NOMO-1 treated with DMSO at 0.1 percent for 48 hours (cell line): ENCODE results near the gene ERO1B.
"Not testable (repeated sequence)": the region's sequence is repeated elsewhere in the genome, so short reads cannot be mapped to it uniquely, and the experiment has no call there.

ENCODE experiments used
- DNase-seq: peaks from one replicate; lab custom pipeline; 2025; ENCODE audit not compliant: unreplicated experiment; lab: John Stamatoyannopoulos, UW

The ERO1B gene, protein sequence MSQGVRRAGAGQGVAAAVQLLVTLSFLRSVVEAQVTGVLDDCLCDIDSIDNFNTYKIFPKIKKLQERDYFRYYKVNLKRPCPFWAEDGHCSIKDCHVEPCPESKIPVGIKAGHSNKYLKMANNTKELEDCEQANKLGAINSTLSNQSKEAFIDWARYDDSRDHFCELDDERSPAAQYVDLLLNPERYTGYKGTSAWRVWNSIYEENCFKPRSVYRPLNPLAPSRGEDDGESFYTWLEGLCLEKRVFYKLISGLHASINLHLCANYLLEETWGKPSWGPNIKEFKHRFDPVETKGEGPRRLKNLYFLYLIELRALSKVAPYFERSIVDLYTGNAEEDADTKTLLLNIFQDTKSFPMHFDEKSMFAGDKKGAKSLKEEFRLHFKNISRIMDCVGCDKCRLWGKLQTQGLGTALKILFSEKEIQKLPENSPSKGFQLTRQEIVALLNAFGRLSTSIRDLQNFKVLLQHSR

DNA sequence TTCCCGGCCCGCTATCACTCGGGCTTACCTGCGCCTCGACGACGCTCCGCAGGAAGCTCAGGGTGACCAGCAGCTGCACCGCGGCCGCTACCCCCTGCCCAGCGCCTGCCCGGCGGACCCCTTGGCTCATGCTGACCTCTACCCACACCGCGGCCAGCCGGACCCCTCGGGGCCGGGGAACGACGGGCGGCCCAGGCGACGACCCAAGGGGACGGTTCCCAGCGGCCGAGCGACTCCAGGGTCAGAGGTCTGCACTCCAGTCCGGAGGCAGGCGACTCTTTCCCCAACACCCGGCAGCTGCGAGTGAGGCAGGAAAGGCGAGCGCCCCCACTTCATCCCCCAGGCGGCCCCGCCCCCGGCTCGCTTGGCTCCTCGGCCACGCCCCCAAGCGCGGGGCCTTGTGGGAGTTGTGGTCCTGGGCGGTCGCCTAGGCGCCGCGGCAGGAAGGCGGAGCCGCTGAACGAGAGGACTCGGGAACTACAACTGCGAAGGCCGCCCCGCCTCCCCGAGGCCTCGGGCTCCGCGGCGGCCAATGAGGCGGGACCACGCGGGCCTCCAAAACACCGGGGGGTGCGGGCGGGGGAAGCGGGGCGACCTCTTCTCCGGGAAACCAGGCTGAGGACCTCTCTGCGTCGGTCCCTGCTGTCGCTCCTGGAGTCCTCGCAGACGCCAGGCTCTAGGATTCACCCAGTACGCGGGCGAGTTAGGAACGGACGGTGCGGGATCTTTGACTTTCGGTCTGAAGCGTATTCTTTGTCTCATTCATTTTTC, at the start of gene ERO1B:
Gene ERO1B (minus strand): TSS at position 305 of the 771 bp plus-strand sequence. CDS start 175 bp downstream, at position 130.
- peak; percentile 92 for DNase-seq

DNA sequence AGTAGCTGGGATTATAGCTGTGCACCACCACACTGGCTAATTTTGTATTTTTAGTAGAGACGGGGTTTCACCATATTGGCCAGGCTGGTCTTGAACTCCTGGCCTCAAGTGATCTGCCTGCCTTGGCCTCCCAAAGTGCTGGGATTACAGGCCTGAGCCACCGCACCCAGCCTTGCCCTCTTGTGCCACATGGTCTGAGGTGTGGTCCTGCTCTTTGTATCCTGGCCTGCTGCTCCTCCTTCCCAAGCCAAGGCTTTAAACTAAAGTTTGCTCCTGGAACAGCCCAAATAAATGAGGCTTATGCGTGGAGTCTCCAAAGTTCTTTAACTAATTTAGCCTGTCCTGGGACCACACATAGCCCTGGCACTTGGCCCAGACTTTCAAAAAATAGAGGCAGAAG, 49.7 kb upstream of the ERO1B start:
- not testable (repeated sequence) for DNase-seq

DNA sequence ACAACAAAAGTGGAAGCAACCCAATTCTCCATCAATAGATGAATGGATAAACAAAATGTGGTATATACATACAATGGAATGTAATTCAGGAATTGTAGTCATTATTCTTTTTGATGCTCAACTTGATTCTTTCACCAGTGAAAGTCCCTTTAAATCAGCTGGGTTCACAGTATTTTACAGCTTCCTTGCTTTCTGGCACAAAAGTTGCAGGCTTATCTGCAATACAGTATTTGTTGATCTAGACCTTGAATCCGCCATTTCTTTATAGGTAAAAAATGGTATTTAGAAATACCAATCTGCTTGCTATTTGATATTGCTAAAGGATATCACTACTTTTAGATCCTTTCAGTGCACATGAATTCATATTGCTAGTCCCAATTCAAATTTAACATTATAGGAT, 44.7 kb upstream of the ERO1B start:
- DNase-seq = no peak

DNA sequence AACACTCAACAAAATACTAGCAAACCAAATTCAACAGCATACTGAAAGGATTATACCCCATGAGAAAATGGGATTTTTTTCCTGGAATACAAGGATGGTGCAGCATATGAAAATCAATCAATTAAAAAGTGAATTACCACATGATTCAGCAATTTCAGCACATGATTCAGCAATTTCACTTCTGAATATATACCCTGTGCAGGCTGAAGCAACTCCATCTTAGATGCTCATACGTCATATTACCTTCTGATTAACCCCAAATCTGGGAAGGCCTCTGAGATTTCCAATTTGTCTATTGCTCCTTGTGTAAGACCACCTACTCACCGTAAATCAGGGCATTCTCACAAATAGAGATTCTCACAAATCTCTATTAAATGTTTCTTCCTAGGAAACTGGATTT, 43.8 kb upstream of the ERO1B start:
- no peak for DNase-seq

DNA sequence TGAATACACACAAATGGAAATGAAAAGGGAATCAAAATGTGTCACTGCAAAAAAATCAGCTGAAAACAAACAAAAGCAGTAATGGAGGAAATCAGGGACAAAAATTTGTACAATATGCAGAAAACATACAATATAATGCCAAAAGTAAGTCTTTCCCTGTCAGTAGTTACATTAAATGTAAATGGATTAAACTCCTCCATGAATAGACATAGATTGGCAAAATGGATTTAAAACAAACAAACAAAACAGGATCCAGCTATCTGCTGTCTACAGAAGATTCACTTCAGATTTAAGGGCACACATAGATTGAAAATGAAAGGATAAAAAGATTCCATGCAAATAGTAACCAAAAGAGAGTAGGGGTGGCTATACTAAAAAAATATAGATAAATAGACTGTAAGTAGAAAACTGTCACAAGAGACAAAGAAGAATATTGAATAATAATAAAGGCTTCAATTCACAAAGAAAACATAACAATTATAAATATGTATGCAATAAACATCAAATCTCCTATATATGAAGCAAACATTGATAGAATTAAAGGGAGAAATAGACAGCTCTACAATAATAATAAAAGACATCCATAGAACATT, 42.2 kb upstream of the ERO1B start:
- no peak for DNase-seq

DNA sequence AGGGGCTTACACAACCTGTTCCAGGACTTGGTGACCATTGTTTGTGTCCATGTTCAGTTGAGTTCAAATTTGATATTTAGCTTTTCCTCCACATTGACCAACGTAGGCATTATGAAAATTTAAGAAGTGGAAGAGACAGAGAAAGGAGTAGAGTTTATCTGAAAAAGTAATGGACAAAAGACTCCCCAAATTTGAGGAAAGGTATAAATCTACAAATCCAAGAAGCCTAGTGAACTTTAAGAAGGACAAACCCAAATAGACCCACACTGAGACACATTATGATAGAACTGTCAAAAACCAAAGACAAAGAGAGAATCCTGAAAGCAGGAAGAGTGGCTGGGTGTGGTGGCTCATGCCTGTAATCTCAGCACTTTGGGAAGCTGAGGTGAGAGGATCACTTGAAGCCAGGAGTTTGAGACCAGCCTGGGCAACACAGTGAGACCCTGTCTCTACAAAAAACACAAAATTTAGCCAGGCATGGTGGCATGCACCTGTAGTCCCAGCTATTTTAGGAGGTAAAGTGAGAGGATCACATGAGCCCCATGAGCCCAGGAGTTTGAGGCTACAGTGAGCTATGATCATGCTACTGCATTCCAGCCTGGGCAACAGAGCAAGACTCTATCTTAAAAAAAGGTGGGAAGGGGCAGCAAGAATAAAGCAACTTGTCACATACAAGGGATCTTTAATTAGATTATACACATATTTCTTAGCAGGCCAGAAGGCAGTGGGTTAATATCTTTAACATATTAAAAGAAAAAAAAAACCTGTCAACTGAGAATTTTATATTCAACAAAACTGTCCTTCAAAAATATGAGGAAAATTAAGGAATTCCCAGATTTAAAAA, 41.0 kb upstream of the ERO1B start:
- no peak for DNase-seq

DNA sequence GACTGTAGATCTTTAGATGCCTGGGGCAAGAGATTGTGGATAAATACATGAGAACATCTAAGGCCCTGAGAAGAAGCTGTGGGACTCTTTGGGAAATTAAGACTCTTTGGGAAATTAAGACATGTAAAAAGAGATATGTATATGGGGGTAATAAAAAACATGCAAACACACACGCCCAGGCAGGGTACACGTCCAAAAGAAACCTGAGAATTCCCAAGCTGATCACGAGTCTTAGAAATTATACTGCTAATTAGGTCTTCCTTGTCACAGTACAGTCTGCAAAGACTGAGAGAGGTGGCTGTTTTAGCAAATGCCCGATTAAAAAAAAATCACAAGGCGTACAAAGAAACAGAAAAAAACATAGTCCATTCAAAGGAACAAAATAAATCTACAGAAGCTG, 39.3 kb upstream of the ERO1B start:
- DNase-seq = no peak

DNA sequence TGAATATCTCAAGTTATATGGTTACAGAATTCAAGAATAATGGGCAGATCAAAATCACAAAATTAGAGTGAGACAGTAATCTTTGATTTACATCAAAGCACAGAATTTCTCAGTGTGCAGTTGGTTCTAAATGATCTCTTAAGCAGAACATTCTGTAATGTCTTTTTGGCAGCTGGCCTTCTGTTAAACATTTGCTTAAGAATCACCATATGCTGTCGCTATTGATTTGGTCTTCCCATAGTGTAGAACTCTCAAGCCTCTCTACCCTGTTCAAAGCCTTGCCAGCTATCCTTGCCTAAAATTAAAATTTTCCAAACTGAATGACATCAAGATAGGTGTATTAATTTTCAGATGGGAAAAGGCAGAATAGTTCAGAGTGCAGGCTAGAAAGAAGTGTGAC, 38.9 kb upstream of the ERO1B start:
- DNase-seq = no peak

DNA sequence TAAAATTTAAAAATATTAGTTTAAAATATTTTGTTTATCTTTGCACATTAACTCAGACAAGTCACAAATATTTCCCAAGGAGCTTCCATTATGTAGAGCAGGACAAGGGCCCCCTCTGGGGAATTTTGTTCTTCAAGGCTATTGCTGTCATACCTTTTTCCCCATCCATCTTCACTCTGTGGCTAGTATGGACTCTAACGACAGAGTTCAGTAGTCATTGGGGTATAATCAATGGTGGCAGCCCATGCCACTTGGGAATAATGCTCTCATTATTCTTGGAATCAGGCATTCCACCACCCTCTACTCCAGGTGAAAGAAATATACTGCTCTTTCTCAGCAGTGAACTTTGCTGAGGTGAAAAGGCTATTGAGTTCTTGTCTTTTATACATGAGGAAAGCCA, 38.5 kb upstream of the ERO1B start:
- no peak for DNase-seq

DNA sequence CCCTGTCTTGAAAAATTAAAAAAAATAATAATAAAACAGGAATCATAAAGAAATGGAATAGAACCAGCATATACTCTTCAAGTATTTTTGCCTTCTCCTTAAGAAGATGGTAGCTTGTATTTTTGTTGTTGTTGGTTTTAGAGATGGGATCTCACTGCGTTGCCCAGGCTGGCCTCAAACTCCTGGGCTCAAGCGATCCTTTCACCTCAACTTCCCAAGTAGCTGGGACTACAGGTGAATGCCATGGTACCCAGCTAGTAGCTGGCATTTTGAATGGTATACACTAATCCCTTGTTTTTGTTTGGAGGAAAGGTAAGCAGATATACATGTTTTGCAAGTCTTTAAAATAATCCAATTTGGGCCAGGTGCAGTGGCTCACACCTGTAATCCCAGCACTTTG, 34.7 kb upstream of the ERO1B start:
- DNase-seq = no peak

DNA sequence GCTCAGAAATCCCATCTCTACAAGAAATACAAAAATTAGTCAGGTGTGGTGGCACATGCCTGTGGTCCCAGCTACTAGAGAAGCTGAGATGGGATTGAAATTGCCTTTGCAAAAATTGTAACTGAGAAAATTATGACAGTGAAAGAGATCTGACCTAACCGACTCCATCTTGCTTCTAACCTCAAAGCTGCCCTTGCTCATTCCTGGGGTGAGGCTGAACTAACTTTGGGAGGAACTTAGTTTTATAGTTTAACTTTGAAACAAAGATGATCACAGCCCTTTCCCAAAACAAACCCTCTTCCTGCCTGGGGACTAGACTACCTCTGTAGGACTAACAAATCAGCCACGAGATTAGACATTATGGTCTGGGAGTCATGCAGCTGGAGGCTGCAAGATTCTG, 33.8 kb upstream of the ERO1B start:
- no peak for DNase-seq

DNA sequence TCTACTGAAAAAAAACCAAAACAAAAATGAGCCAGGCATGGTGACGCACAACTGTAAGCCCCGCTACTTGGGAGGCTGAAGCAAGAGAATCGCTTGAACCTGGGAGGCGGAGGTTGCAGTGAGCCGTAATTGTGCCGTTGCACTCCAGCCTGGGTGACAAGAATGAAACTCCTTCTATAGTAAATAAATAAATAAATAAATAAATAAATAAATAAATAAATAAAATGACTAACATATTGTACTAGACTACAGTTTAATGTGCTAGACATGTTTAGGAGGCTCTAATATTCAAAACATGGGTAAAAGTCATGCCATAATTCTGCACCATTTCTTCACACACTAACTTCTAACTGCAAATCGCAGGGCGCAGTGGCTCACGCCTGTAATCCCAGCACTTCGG, 33.3 kb upstream of the ERO1B start:
- DNase-seq = no peak

DNA sequence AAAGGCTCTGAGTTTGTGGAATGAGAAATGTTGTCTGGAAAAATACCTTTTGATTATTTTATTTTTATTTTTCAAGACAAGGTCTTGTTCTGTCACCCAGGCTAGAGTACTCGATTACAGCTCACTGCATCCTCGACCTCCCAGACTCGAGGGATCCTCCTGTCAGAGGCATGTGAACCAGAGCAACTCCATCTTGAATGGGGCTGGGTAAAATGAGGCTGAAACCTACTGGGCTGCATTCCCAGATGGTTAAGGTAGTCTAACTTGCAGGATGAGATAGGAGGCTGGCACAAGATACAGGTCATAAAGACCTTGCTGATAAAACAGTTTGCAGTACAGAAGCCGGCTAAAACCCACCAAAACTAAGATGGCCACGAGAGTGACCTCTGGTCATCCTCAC, 32.3 kb upstream of the ERO1B start:
- DNase-seq = not testable (repeated sequence)

DNA sequence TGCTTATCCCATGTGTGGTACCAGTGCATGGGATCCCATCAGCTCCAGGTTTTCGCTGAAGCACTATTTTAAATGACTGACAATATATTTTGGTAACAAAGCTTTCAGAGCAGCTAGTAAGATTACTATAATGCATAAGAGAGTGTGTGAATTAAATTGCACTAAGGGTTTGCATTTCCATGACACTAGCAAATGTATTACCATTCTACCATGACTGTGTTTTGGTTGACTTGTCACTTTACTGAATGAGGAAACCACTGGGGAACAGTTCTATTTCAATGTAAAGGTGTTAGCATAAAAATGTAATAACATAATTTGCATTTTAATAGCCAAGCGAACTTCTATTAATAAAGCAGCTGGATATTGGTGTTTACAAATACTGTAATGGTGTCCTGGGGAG, 31.7 kb upstream of the ERO1B start:
- DNase-seq = no peak

DNA sequence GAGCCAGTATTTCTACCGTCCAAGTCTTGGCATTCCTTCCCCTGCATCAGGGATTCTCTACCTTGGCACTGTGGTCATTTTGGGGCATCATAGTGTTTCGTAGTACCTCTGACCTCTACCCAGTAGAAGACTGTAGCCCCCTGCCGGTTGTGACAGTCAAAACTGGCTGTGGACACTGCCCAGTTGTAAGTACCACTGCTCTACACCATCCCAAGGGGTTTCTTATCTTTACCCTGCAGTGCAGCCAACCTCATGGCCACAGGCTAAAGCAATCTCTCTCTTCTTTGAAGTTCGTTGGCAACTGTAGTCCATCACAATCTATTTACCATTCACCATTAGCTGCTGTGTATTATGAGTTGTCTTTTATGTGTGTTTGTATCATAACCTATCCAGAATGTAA, 29.3 kb upstream of the ERO1B start:
- no peak for DNase-seq

DNA sequence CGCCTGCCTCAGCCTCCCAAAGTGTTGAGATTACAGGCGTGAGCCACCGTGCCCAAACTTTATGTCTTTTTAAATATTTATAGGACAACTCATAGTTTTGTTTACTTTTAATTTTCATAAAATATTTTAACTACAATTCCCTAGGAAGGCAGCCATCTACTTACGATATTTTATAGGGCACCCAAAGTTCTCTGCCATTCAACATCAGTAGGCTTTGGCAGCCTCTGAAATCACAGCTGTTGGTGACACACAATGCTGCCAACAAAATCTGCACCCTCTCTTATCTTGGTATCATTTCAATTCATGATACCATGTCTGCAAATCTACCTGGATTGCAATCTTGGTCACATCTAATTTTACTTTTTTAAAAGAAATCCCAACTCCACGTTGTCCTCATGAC, 27.1 kb upstream of the ERO1B start:
- no peak for DNase-seq

DNA sequence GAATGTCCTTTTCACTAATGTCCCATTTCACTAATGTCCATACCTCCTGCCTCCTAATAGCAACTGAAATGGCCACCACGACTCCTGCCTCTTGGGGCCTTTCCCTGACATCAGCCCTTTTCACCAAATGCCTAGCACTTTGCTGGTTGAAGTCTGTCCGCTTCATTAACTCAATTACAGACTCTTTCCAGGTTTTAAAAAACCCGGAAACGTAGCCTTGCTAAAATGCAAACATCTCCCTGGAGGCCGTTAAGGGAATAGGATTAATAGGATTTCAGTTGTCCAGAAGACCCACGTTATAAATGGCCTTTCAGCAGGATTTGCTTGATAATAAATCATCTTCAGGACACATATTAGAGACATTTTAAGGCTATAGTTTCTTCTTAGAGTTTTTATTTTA, 25.7 kb upstream of the ERO1B start:
- no peak for DNase-seq

DNA sequence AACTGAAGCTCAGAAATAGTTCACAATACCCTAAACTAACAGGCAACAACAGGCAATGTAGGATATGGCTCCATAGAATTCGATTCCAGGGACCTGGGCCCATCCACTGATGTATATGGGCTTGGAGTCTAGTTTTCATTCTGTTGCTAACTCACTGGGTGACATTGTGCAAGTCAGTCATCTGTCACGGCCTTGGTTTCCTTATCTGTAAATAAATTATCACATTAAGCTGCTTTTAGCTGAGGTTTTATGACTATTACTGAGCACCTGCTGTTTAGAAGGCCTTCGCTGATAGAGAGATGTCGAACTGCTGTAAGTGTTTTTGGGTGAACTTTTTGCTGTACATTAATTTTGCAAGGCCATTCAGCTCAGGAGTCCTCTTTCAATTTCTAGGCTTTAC, 22.9 kb upstream of the ERO1B start:
- no peak for DNase-seq

DNA sequence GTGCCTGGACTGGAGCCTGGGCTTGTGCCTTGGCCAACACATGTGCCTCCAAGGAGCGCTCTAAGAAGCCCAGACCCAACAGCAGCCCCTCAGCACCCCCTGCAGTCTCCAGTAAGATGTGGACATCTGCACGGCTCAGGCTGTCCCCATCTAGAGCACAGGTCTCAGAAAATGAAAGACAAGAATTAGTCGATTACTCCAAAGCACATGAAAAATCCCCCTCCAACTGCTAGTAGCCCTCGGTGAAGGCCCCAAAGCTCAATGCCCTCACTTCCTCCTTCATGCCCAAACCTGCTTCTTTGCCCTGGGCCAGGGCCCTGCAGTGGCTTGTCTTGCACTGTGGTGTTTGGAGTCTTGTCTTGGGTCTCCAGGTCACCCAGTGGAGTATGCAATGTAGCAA, 21.9 kb upstream of the ERO1B start:
- DNase-seq = no peak

DNA sequence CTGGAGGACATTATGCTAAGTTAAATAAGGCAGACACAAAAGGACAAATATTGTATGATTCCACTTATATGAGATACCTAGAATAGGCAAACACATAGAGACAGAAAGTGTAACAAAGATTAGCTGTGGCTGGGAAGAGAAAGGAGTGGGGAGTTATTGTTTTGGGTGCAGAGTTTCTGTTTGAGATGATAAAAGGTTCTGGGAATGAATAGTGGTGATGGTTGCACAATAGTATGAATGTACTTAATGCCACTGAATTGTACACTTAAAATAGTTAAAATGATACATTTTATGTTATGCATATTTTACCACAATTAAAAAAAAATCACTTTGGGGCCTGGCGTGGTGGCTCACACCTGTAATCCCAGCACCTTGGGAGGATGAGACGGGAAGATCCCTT, 21.2 kb upstream of the ERO1B start:
- no peak for DNase-seq

DNA sequence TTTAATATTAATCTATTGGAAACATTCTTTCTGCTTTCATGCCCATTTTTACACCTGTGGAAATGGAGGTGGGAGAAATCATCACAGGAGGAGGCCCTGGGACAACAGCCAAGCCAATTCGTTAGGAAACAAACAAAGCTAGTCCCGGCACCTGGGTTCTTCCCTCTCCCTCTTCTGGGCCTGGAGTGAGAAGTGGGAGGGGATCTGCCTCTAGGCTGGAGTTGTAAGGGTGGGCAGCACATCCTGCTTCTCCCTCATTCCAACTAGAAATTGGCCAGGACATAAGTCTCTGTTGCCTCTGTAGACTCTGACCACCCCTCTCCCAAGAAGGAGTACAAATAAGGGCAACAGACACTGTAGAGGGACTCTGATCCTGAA, 20.2 kb upstream of the ERO1B start:
- DNase-seq = no peak
